SH-SY5Y (cell line): ENCODE measurements around the gene MOB1A.

Source experiments
- GATA2 ChIP-seq: IDR thresholded peaks from 2 replicates; pipeline ENCODE4 v1.6.1; 2011; ENCODE audit warnings: mild to moderate bottlenecking, low read depth, low read length
- GATA3 ChIP-seq: IDR thresholded peaks from 2 replicates; pipeline ENCODE4 v1.6.1; 2011; ENCODE audit warnings: low read depth, mild to moderate bottlenecking, low read length, moderate library complexity

The MOB1A gene

GRCh38 chr2:74147727-74148456, 30.8 kb downstream of the MOB1A start, which contains the start of gene BOLA3:
Gene BOLA3, minus strand, starts transcription at chr2:74147912. Its CDS starts 38 bp downstream, at chr2:74147874.
- no peak for TF ChIP-seq GATA2
- TF ChIP-seq GATA3, result no peak

GRCh38 chr2:74146929-74147726, 31.6 kb downstream of the MOB1A start:
- TF ChIP-seq GATA3 (no peak), GATA2 (no peak)

- TF ChIP-seq GATA3, result no peak
- no peak for TF ChIP-seq GATA2
Measured at GRCh38 chr2:74142340-74142739, 36.3 kb downstream of the MOB1A start.

GRCh38 chr2:74138600-74139323, 39.9 kb downstream of the MOB1A start:
- TF ChIP-seq GATA2, result no peak
- no peak for TF ChIP-seq GATA3

- TF ChIP-seq GATA3 (no peak), GATA2 (no peak)
Measured at GRCh38 chr2:74137651-74138599, 40.8 kb downstream of the MOB1A start.

GRCh38 chr2:74131901-74132300, 46.8 kb downstream of the MOB1A start:
- no peak for TF ChIP-seq GATA2
- no peak for TF ChIP-seq GATA3

GRCh38 chr2:74130211-74130995, 48.3 kb downstream of the MOB1A start:
- TF ChIP-seq GATA3 (no peak), GATA2 (no peak)

GRCh38 chr2:74128206-74128605, 50.5 kb downstream of the MOB1A start:
- TF ChIP-seq GATA2, result no peak
- TF ChIP-seq GATA3, result no peak

- no peak for TF ChIP-seq GATA2
- TF ChIP-seq GATA3, result no peak
Measured at GRCh38 chr2:74119912-74120825, 58.5 kb downstream of the MOB1A start.

- no peak for TF ChIP-seq GATA3
Measured at GRCh38 chr2:74119339-74119738, 59.3 kb downstream of the MOB1A start.

GRCh38 chr2:74111380-74111779, 67.3 kb downstream of the MOB1A start:
- TF ChIP-seq GATA2 (no peak), GATA3 (no peak)

- TF ChIP-seq GATA3 (no peak), GATA2 (no peak)
Measured at GRCh38 chr2:74110537-74110936, 68.1 kb downstream of the MOB1A start.
